WTC11 (cell line): ENCODE data around the gene PPP2R3A. TPM values are rescaled to one million over a fixed set of nuclear protein-coding genes. Genes with fewer than 3 reads are reported as not detected.

ENCODE experiments used
- ATAC-seq: fragments of 200-7000 bp; cut with Tn5 transposase; 2 replicates; pipeline ENCODE4 v1.10.0; 2021; ENCODE audit warnings: mild to moderate bottlenecking, moderate library complexity
- CTCF ChIA-PET: fragments of 300-600 bp; sonication (Branson Sonifier 250); formaldehyde crosslinking; loops from one replicate; lab custom pipeline; 2021; ENCODE audit warnings: antibody characterized with exemption; lab: Charles Lee
- POLR2A ChIA-PET: fragments of 350-600 bp; sonication (Branson Sonifier 250); formaldehyde crosslinking; loops from one replicate; lab custom pipeline; 2021; ENCODE audit warnings: antibody characterized with exemption; lab: Charles Lee
- DNase-seq: peaks from one replicate; pipeline ENCODE4 v3.0.0; 2021; ENCODE audit warnings: low spot score
- H3K27ac Mint-ChIP-seq: 2 replicates; pipeline ENCODE4 v1.8.0; 2021; ENCODE audit warnings: mixed read lengths
- H3K27me3 Mint-ChIP-seq: 2 replicates; pipeline ENCODE4 v1.8.0; 2021; ENCODE audit warnings: low read depth, mild to moderate bottlenecking, moderate library complexity, mixed read lengths
- H3K36me3 Mint-ChIP-seq: 2 replicates; pipeline ENCODE4 v1.8.0; 2021; ENCODE audit warnings: mixed read lengths
- H3K4me1 Mint-ChIP-seq: 2 replicates; pipeline ENCODE4 v1.8.0; 2022; ENCODE audit warnings: mixed read lengths
- H3K4me3 Mint-ChIP-seq: 2 replicates; pipeline ENCODE4 v1.8.0; 2021; ENCODE audit warnings: mild to moderate bottlenecking, moderate library complexity, mixed read lengths
- H3K9me3 Mint-ChIP-seq: 2 replicates; pipeline ENCODE4 v1.8.0; 2021; ENCODE audit warnings: mixed read lengths
- CREB1 ChIP-seq: sonication (generic); formaldehyde crosslinking; IDR thresholded peaks from 2 replicates; pipeline ENCODE4 v1.8.0; 2023; ENCODE audit warnings: mild to moderate bottlenecking, missing genetic modification reagents
- CTCF ChIP-seq: fragments of 200-600 bp; IDR thresholded peaks from 2 replicates; pipeline ENCODE4 v1.8.0; 2022; ENCODE audit warnings: antibody characterized with exemption
- FOXK1 ChIP-seq: sonication (generic); formaldehyde crosslinking; IDR thresholded peaks from 2 replicates; pipeline ENCODE4 v1.8.0; 2022; ENCODE audit warnings: mild to moderate bottlenecking, moderate library complexity, missing genetic modification reagents
- FOXP1 ChIP-seq: sonication (generic); formaldehyde crosslinking; IDR thresholded peaks from 2 replicates; pipeline ENCODE4 v1.8.0; 2022; ENCODE audit warnings: missing genetic modification reagents, mild to moderate bottlenecking, moderate library complexity, borderline replicate concordance
- GABPB1 ChIP-seq: sonication (generic); formaldehyde crosslinking; IDR thresholded peaks from 2 replicates; pipeline ENCODE4 v1.8.1; 2023; ENCODE audit warnings: mild to moderate bottlenecking, missing genetic modification reagents
- HMGA2 ChIP-seq: fragments of 250-450 bp; sonication (Bioruptor Pico); IDR thresholded peaks from 2 replicates; pipeline ENCODE4 v1.4.0; 2021; ENCODE audit warnings: mild to moderate bottlenecking, moderate library complexity
- IRF2 ChIP-seq: sonication (generic); formaldehyde crosslinking; IDR thresholded peaks from 2 replicates; pipeline ENCODE4 v1.8.0; 2022; ENCODE audit warnings: low read depth, missing genetic modification reagents, borderline replicate concordance
- MLX ChIP-seq: sonication (generic); formaldehyde crosslinking; IDR thresholded peaks from 2 replicates; pipeline ENCODE4 v1.8.1; 2023; ENCODE audit warnings: mild to moderate bottlenecking, missing genetic modification reagents, moderate library complexity
- NFATC4 ChIP-seq: fragments of 250-450 bp; sonication (Bioruptor Pico); IDR thresholded peaks from 2 replicates; pipeline ENCODE4 v1.9.0; 2021; ENCODE audit warnings: mild to moderate bottlenecking
- NR1H2 ChIP-seq: sonication (generic); formaldehyde crosslinking; IDR thresholded peaks from 2 replicates; pipeline ENCODE4 v1.9.0; 2021; ENCODE audit warnings: mild to moderate bottlenecking, moderate library complexity, missing genetic modification reagents
- NR3C1 ChIP-seq: sonication (generic); formaldehyde crosslinking; conservative IDR thresholded peaks from 2 replicates; pipeline ENCODE4 v1.8.1; 2023; ENCODE audit warnings: low read depth, mild to moderate bottlenecking, missing genetic modification reagents
- OVOL2 ChIP-seq: fragments of 250-450 bp; sonication (Bioruptor Pico); IDR thresholded peaks from 2 replicates; pipeline ENCODE4 v1.9.0; 2021; ENCODE audit warnings: mild to moderate bottlenecking, borderline replicate concordance
- SP1 ChIP-seq: sonication (generic); formaldehyde crosslinking; conservative IDR thresholded peaks from 2 replicates; pipeline ENCODE4 v1.8.1; 2022; ENCODE audit warnings: missing genetic modification reagents
- TEAD4 ChIP-seq: sonication (generic); formaldehyde crosslinking; IDR thresholded peaks from 2 replicates; pipeline ENCODE4 v1.8.0; 2022; ENCODE audit warnings: mild to moderate bottlenecking, missing genetic modification reagents
- ZNF219 ChIP-seq: sonication (generic); formaldehyde crosslinking; IDR thresholded peaks from 2 replicates; pipeline ENCODE4 v1.8.0; 2023; ENCODE audit warnings: missing genetic modification reagents, mild to moderate bottlenecking, borderline replicate concordance
- ZNF263 ChIP-seq: sonication (generic); formaldehyde crosslinking; IDR thresholded peaks from 2 replicates; pipeline ENCODE4 v1.8.1; 2022; ENCODE audit warnings: low read depth, mild to moderate bottlenecking, moderate library complexity, missing genetic modification reagents
- ZNF512 ChIP-seq: sonication (generic); formaldehyde crosslinking; IDR thresholded peaks from 2 replicates; pipeline ENCODE4 v1.8.1; 2022; ENCODE audit warnings: missing genetic modification reagents, borderline replicate concordance
- ZNF671 ChIP-seq: fragments of 250-450 bp; sonication (Bioruptor Pico); IDR thresholded peaks from 2 replicates; pipeline ENCODE4 v1.8.0; 2021; ENCODE audit warnings: mild to moderate bottlenecking
- total RNA-seq: library from RNA; stranded (reverse); gene quantifications from 3 replicates; pipeline ENCODE4 v1.2.3, GENCODE V29; 2021
- TF ChIP-seq, protein P1 (sequence below): sonication (generic); formaldehyde crosslinking; IDR thresholded peaks from 2 replicates; pipeline ENCODE4 v1.8.1; 2023; ENCODE audit warnings: mild to moderate bottlenecking, missing genetic modification reagents, moderate library complexity
- TF ChIP-seq, protein P2 (sequence below): sonication (generic); formaldehyde crosslinking; IDR thresholded peaks from 2 replicates; pipeline ENCODE4 v1.8.0; 2022; ENCODE audit warnings: mild to moderate bottlenecking, missing genetic modification reagents
- TF ChIP-seq, protein P3 (sequence below): sonication (generic); formaldehyde crosslinking; IDR thresholded peaks from 2 replicates; pipeline ENCODE4 v1.8.1; 2022; ENCODE audit warnings: low read depth, missing genetic modification reagents, borderline replicate concordance
- TF ChIP-seq, protein P4 (sequence below): sonication (generic); formaldehyde crosslinking; IDR thresholded peaks from 2 replicates; pipeline ENCODE4 v1.8.1; 2023; ENCODE audit warnings: mild to moderate bottlenecking, missing genetic modification reagents
- TF ChIP-seq, protein P5 (sequence below): sonication (generic); formaldehyde crosslinking; IDR thresholded peaks from 2 replicates; pipeline ENCODE4 v1.8.1; 2022; ENCODE audit warnings: mild to moderate bottlenecking, moderate library complexity, missing genetic modification reagents

The PPP2R3A gene
- total RNA-seq, 1 experiment from 2014 or later = 13.1 TPM

- DNase-seq (no peak), ATAC-seq (no peak)
- ChIA-PET CTCF (interaction anchor here (1.1 kb wide), 1 partner anchor 863 kb away, joined by 3 read pairs; no protein-coding TSS in a partner anchor), POLR2A (no interaction called here)
- H3K27me3 Mint-ChIP-seq = no peaks in the 10 kb centered on the region
- H3K4me1 Mint-ChIP-seq = peaks cover 13% of the 10 kb centered on the region
- peaks cover 12% of the 10 kb centered on the region for H3K36me3 Mint-ChIP-seq
- TF ChIP-seq HMGA2 (no peak), NR3C1 (CRISPR knock-in tag) (no peak), MLX (CRISPR knock-in tag) (no peak), TEAD4 (CRISPR knock-in tag) (no peak), FOXP1 (CRISPR knock-in tag) (no peak), SP1 (CRISPR knock-in tag) (no peak)
- no peak overlapping the region for H3K4me3 Mint-ChIP-seq
- 0 out of 2 replicates have a peak overlapping the region, but pooled peaks have one; percentile 8 for H3K27ac Mint-ChIP-seq
- H3K9me3 Mint-ChIP-seq = no peaks in the 10 kb centered on the region
Measured at GRCh38 chr3:136151219-136151618, 185.7 kb downstream of the PPP2R3A start.

- CTCF ChIA-PET = no interaction called here
- Mint-ChIP-seq H3K4me1 (peaks cover 14% of the 10 kb centered on the region), H3K4me3 (no peak overlapping the region), H3K27me3 (no peaks in the 10 kb centered on the region), H3K9me3 (no peaks in the 10 kb centered on the region), H3K36me3 (peaks cover 11% of the 10 kb centered on the region), H3K27ac (0 out of 2 replicates have a peak overlapping the region, but pooled peaks have one; percentile 31)
- no peak for TF ChIP-seq CREB1 (CRISPR knock-in tag)
- TF ChIP-seq CTCF = no peak
- TF ChIP-seq NFATC4 (CRISPR knock-in tag) = no peak
- TF ChIP-seq GABPB1 (CRISPR knock-in tag) = no peak
- TF ChIP-seq, protein P1, sequence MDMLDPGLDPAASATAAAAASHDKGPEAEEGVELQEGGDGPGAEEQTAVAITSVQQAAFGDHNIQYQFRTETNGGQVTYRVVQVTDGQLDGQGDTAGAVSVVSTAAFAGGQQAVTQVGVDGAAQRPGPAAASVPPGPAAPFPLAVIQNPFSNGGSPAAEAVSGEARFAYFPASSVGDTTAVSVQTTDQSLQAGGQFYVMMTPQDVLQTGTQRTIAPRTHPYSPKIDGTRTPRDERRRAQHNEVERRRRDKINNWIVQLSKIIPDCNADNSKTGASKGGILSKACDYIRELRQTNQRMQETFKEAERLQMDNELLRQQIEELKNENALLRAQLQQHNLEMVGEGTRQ = no peak
- no peak for TF ChIP-seq ZNF263 (CRISPR knock-in tag)
- no peak for TF ChIP-seq IRF2
- TF ChIP-seq OVOL2 = no peak
- TF ChIP-seq ZNF219 (CRISPR knock-in tag) = no peak
- TF ChIP-seq FOXP1 (CRISPR knock-in tag) = no peak
- no peak for TF ChIP-seq ZNF671
- TF ChIP-seq NR1H2 = no peak
- TF ChIP-seq ZNF512 = no peak
- ATAC-seq (no peak), DNase-seq (no peak)
- POLR2A ChIA-PET = no interaction called here
Measured at GRCh38 chr3:136152176-136152843, 186.8 kb downstream of the PPP2R3A start.

DNA sequence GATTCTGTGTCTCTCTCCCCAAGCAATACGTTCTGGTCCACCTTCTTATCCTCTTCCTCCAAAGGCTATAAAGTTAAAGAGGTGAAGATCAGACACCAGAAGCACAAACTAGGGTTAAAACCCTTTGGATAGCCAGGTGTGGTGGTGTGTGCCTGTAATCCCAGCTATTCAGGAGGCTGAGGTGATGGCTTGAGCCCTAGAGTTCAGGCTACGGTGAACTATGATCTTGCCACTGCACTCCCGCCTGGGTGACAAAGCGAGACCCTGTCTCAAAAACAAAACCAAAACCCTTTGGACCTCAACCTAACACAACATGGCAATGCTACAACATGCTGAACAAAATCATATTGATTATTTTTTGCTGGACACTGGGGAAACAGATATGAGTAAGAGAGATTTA lies 187.4 kb downstream of the PPP2R3A start:
- peaks cover 14% of the 10 kb centered on the region for H3K4me1 Mint-ChIP-seq
- POLR2A ChIA-PET = no interaction called here
- TF ChIP-seq, protein P2, sequence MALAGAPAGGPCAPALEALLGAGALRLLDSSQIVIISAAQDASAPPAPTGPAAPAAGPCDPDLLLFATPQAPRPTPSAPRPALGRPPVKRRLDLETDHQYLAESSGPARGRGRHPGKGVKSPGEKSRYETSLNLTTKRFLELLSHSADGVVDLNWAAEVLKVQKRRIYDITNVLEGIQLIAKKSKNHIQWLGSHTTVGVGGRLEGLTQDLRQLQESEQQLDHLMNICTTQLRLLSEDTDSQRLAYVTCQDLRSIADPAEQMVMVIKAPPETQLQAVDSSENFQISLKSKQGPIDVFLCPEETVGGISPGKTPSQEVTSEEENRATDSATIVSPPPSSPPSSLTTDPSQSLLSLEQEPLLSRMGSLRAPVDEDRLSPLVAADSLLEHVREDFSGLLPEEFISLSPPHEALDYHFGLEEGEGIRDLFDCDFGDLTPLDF (CRISPR knock-in tag) = no peak
- TF ChIP-seq, protein P3, sequence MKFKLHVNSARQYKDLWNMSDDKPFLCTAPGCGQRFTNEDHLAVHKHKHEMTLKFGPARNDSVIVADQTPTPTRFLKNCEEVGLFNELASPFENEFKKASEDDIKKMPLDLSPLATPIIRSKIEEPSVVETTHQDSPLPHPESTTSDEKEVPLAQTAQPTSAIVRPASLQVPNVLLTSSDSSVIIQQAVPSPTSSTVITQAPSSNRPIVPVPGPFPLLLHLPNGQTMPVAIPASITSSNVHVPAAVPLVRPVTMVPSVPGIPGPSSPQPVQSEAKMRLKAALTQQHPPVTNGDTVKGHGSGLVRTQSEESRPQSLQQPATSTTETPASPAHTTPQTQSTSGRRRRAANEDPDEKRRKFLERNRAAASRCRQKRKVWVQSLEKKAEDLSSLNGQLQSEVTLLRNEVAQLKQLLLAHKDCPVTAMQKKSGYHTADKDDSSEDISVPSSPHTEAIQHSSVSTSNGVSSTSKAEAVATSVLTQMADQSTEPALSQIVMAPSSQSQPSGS (CRISPR knock-in tag) = no peak
- TF ChIP-seq, protein P4, sequence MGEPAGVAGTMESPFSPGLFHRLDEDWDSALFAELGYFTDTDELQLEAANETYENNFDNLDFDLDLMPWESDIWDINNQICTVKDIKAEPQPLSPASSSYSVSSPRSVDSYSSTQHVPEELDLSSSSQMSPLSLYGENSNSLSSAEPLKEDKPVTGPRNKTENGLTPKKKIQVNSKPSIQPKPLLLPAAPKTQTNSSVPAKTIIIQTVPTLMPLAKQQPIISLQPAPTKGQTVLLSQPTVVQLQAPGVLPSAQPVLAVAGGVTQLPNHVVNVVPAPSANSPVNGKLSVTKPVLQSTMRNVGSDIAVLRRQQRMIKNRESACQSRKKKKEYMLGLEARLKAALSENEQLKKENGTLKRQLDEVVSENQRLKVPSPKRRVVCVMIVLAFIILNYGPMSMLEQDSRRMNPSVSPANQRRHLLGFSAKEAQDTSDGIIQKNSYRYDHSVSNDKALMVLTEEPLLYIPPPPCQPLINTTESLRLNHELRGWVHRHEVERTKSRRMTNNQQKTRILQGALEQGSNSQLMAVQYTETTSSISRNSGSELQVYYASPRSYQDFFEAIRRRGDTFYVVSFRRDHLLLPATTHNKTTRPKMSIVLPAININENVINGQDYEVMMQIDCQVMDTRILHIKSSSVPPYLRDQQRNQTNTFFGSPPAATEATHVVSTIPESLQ (CRISPR knock-in tag) = no peak
- TF ChIP-seq, protein P5, sequence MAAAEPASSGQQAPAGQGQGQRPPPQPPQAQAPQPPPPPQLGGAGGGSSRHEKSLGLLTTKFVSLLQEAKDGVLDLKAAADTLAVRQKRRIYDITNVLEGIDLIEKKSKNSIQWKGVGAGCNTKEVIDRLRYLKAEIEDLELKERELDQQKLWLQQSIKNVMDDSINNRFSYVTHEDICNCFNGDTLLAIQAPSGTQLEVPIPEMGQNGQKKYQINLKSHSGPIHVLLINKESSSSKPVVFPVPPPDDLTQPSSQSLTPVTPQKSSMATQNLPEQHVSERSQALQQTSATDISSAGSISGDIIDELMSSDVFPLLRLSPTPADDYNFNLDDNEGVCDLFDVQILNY (CRISPR knock-in tag) = no peak
- no peak for TF ChIP-seq FOXK1 (CRISPR knock-in tag)

More for the DNA sequence above, 187.4 kb downstream of the PPP2R3A start:
- Mint-ChIP-seq H3K27me3 (no peaks in the 10 kb centered on the region), H3K4me3 (no peak overlapping the region), H3K36me3 (peaks cover 11% of the 10 kb centered on the region), H3K9me3 (no peaks in the 10 kb centered on the region), H3K27ac (no peak overlapping the region)
- DNase-seq (no peak), ATAC-seq (no peak)
- CTCF ChIA-PET = no interaction called here
